SH-SY5Y (cell line): ENCODE results near the gene SUV39H1.

Source experiments
- GATA2 ChIP-seq: IDR thresholded peaks from 2 replicates; pipeline ENCODE4 v1.6.1; 2011; ENCODE audit warnings: mild to moderate bottlenecking, low read depth, low read length
- GATA3 ChIP-seq: IDR thresholded peaks from 2 replicates; pipeline ENCODE4 v1.6.1; 2011; ENCODE audit warnings: low read depth, mild to moderate bottlenecking, low read length, moderate library complexity

DNA sequence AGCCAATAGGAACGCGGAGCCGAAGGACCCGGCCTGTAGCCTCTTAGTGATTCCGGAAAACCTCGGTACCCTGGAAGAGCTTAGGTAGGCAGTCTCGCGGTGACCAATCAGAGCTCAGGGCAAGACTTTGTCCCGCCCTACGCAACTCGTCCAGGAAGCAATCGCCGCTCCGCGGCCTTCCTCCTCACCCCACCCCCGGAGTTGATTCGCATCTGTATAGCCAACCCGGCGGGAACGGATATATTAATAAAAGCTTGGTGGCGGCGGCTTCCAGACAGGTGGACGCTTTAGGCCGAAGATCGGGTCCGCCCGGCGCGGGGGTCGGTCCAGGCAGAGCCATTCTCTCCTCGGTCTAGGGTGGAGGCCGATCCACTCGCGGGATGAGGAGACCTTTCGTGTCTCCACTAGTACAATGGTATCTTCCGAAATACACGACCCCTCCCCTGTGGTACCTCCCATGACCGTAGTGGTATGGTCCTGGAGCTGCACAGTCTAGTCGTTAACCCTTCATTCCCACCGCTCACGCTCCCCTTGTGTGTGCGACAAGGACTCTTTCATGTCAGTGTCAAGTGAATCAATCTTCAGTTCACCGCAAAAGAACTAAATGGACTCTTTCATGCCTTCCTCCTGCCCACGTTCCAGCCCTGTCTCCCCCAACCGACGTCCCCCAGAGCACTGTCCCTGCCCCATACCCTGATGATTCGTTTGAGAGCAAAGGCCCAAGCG is 40.8 kb downstream of the SUV39H1 start:
- no peak for TF ChIP-seq GATA2
- TF ChIP-seq GATA3, result no peak
